GM23248 (cell line): ENCODE data around the gene CLIP2. TPM values are rescaled to one million over a fixed set of nuclear protein-coding genes. Genes with fewer than 3 reads are reported as not detected.
A peak's percentile ranks its signal among the peaks of the same experiment; 100 is the strongest.

Source experiments
- DNase-seq: peaks from one replicate; pipeline ENCODE4 v3.0.0-alpha.2; 2015
- H2AFZ ChIP-seq: fragments of 200-600 bp; sonication (generic); 2 replicates; pipeline ENCODE4 v1.6.1; 2016; ENCODE audit warnings: antibody characterized with exemption
- H3F3A ChIP-seq: fragments of 200-600 bp; sonication (generic); 2 replicates; pipeline ENCODE4 v1.6.1; 2016; ENCODE audit warnings: mild to moderate bottlenecking, antibody characterized with exemption, mixed run types; ENCODE audit not compliant: insufficient read depth
- H3K27ac ChIP-seq: fragments of 200-600 bp; sonication (generic); 2 replicates; pipeline ENCODE4 v1.5.1; 2016; ENCODE audit warnings: mild to moderate bottlenecking
- H3K27me3 ChIP-seq: fragments of 200-600 bp; sonication (generic); replicated peaks from 2 replicates; pipeline ENCODE4 v1.6.1; 2016; ENCODE audit warnings: mild to moderate bottlenecking; ENCODE audit not compliant: insufficient read depth
- H3K36me3 ChIP-seq: fragments of 200-600 bp; sonication (generic); 2 replicates; pipeline ENCODE4 v1.6.1; 2016; ENCODE audit warnings: low read depth, mild to moderate bottlenecking
- H3K4me1 ChIP-seq: fragments of 200-600 bp; sonication (generic); 2 replicates; pipeline ENCODE4 v1.6.1; 2016; ENCODE audit warnings: mild to moderate bottlenecking; ENCODE audit not compliant: insufficient read depth
- H3K4me2 ChIP-seq: fragments of 200-600 bp; sonication (generic); one replicate; pipeline ENCODE4 v1.6.1; 2016; ENCODE audit warnings: mild to moderate bottlenecking; ENCODE audit not compliant: unreplicated experiment
- H3K4me3 ChIP-seq: fragments of 200-600 bp; sonication (generic); 2 replicates; pipeline ENCODE4 v1.5.1; 2016; ENCODE audit warnings: mild to moderate bottlenecking
- H3K79me2 ChIP-seq: fragments of 200-600 bp; sonication (generic); 2 replicates; pipeline ENCODE4 v1.6.1; 2016; ENCODE audit warnings: mild to moderate bottlenecking; ENCODE audit not compliant: insufficient read depth
- H3K9ac ChIP-seq: fragments of 200-600 bp; sonication (generic); 2 replicates; pipeline ENCODE4 v1.6.1; 2016; ENCODE audit warnings: mild to moderate bottlenecking
- H3K9me2 ChIP-seq: fragments of 200-600 bp; sonication (generic); 2 replicates; pipeline ENCODE4 v1.6.1; 2016; ENCODE audit warnings: mixed run types, mild to moderate bottlenecking, moderate library complexity; ENCODE audit not compliant: insufficient read depth
- H3K9me3 ChIP-seq: fragments of 200-600 bp; sonication (generic); one replicate; pipeline ENCODE4 v1.6.1; 2017; ENCODE audit warnings: low read depth
- H4K20me1 ChIP-seq: fragments of 200-600 bp; sonication (generic); 2 replicates; pipeline ENCODE4 v1.6.0; 2016; ENCODE audit not compliant: insufficient read depth
- EZH2 ChIP-seq: fragments of 200-600 bp; sonication (generic); IDR thresholded peaks from 2 replicates; pipeline ENCODE4 v1.6.1; 2018; ENCODE audit warnings: antibody characterized with exemption, mild to moderate bottlenecking; ENCODE audit not compliant: insufficient read depth, poor library complexity, severe bottlenecking
- EZH2phosphoT487 ChIP-seq: fragments of 200-600 bp; sonication (generic); IDR thresholded peaks from 2 replicates; pipeline ENCODE4 v1.6.1; 2018; ENCODE audit warnings: antibody characterized with exemption, moderate library complexity, mild to moderate bottlenecking, low read depth; ENCODE audit not compliant: insufficient read depth
- WGBS, 2 experiments: methylation state at CpG; one replicate each; pipeline ENCODE4 v1.1.6; 2015 to 2017; ENCODE audit warnings: low lambda C conversion rate in 2 of 2, low coverage in 1 of 2; ENCODE audit errors: missing lambda C conversion rate in 2 of 2; 5-methylcytosine and 5-hydroxymethylcytosine counted together
- in situ Hi-C: fragments of 300-500 bp; cut with MboI; formaldehyde crosslinking; loops from 2 replicates; pipeline ENCODE4 v1.15.0; 2020
- polyA plus RNA-seq: library from polyadenylated mRNA; unstranded; fragments of >200 nt; fragmentation: Nextera tagmentation; extraction: Ambion mirVana; gene quantifications from 2 replicates; pipeline ENCODE4 v1.2.1, GENCODE V29; 2016
- total RNA-seq: library from RNA; depleted of rRNA; stranded (reverse); fragments of >200 nt; shearing (Covaris generic); gene quantifications from 2 replicates; pipeline ENCODE4 v1.2.3, GENCODE V29; 2014

CLIP2 gene
- total and polyA plus RNA-seq, 2 experiments from 2014 or later, result 13.2 to 40.7 TPM

DNA sequence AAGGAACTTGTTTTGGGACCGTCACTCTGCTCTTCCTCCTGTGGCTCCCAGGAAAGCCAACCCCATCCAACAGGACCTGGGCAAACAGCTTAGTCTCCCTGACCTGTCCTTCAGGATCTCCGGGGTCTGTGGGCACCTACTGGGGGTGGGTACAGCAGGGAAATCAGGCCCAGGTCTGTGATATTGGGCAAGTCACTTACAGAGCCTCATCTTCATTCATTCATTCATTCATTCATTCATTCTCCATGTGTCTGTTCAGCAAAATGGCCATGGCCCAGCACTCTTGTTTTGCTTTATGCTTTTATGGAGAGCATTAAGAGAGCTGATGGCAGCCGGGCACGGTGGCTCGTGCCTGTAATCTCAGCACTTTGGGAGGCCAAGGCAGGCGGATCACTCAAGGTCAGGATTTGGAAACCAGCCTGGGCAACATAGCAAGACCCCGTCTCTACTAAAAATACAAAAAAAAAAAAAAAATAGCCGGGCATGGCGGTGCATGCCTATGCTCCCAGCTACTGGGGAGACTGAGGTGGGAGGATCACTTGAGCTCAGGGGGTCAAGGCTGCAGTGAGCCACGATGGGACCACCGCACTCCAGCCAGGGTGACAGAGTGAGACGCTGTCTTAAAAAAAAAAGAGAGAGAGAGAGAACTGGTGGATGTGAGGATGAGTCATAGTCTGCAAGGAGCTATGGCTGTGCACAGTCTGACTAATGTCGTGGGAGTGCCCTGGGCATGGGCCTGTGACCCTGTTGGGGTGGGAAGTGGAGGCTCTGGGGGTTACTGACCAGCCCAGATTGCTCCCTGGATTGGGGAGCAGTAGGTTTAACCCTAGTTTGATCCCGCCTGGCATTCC is 54.3 kb downstream of the CLIP2 start:
- Histone ChIP-seq H3K36me3 (peaks cover 3% of the 10 kb centered on the region; the same call in 1 of the 2 replicates), H3K4me2 (peak overlapping the region; percentile 49), H3K79me2 (peaks cover 34% of the 10 kb centered on the region), H2AFZ (no peak overlapping the region), H3K9me2 (no peaks in the 10 kb centered on the region), H3K27ac (peak overlapping the region; percentile 58), H3K4me1 (peaks cover 11% of the 10 kb centered on the region), H3K9me3 (no peaks in the 10 kb centered on the region), H3K9ac (no peak overlapping the region), H3F3A (peaks cover 6% of the 10 kb centered on the region; the same call in 1 of the 2 replicates), H4K20me1 (no peaks in the 10 kb centered on the region), H3K27me3 (no peaks in the 10 kb centered on the region), H3K4me3 (no peak overlapping the region)
- DNase-seq, result peak; percentile 93
- in situ Hi-C loops, result no loop called here
- no peak for TF ChIP-seq EZH2
- TF ChIP-seq EZH2phosphoT487, result no peak
- 56 to 59% methylated on average over 14 of the region's 14 CpGs for WGBS, 2 experiments

DNA sequence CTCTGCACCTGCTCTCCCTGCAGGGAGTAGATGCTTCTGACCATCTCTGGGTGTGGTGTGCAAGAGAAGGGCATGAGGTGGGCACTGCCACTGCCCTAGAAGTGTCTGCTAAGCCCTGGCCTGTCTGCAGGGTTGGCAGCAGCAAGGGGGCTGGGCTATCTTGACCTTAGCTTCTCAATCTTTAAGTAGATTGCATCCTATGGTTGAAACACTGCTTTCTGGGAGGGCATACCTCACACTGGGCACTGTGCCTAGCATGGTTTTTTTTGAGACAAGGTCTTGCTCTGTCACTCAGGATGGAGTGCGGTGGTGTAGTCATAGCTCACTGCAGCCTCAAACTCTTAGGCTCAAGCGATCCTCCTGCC is 54.9 kb downstream of the CLIP2 start:
- Histone ChIP-seq H3K79me2 (peaks cover 34% of the 10 kb centered on the region), H2AFZ (no peak overlapping the region), H3K4me3 (no peak overlapping the region), H3K9me2 (no peaks in the 10 kb centered on the region), H3K27me3 (no peaks in the 10 kb centered on the region), H3K27ac (peak overlapping the region; percentile 58), H3K4me2 (peak overlapping the region; percentile 49), H3K9ac (no peak overlapping the region), H3F3A (peaks cover 6% of the 10 kb centered on the region; the same call in 1 of the 2 replicates), H3K4me1 (peaks cover 11% of the 10 kb centered on the region), H3K9me3 (no peaks in the 10 kb centered on the region), H3K36me3 (peaks cover 3% of the 10 kb centered on the region; the same call in 1 of the 2 replicates), H4K20me1 (no peaks in the 10 kb centered on the region)
- in situ Hi-C loops, result no loop called here
- WGBS, 2 experiments, result 82 to 86% methylated on average over 2 of the region's 2 CpGs
- no peak for TF ChIP-seq EZH2
- no peak for TF ChIP-seq EZH2phosphoT487
- peak; percentile 21 for DNase-seq

DNA sequence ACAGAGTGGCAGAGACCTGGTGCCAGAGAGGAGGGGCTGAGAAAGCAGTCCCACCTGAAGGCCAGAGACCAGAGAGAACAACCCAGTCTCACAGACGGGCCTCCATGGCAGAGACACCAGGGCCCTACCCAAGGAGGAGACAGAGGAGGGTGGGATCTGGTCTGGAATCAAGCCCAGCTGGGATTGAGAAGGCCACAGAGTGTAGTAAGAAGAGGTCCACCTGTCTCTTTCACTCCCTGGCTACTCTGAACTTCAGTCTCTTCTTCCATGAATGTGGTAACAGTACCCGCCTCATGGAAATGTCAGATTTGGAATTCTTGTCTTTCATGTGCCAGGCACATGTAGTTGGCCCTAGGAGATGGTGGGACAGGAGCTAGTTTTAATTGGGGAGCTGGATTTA is 55.6 kb downstream of the CLIP2 start:
- WGBS, 2 experiments, result 82 to 93% methylated on average over 2 of the region's 2 CpGs
- peaks cover 3% of the 10 kb centered on the region; the same call in 1 of the 2 replicates for H3K36me3 ChIP-seq
- no peak overlapping the region for H3K27ac ChIP-seq
- peaks cover 11% of the 10 kb centered on the region for H3K4me1 ChIP-seq
- in situ Hi-C loops, result no loop called here
- TF ChIP-seq EZH2phosphoT487 (no peak), EZH2 (no peak)
- H3K9me2 ChIP-seq, result no peaks in the 10 kb centered on the region
- H3K9me3 ChIP-seq, result no peaks in the 10 kb centered on the region
- peaks cover 6% of the 10 kb centered on the region; the same call in 1 of the 2 replicates for H3F3A ChIP-seq
- H3K4me2 ChIP-seq, result no peak overlapping the region
- no peak overlapping the region for H2AFZ ChIP-seq
- DNase-seq, result no peak
- H3K9ac ChIP-seq, result no peak overlapping the region
- no peaks in the 10 kb centered on the region for H4K20me1 ChIP-seq
- no peak overlapping the region for H3K4me3 ChIP-seq
- H3K27me3 ChIP-seq, result no peaks in the 10 kb centered on the region
- peaks cover 38% of the 10 kb centered on the region for H3K79me2 ChIP-seq

DNA sequence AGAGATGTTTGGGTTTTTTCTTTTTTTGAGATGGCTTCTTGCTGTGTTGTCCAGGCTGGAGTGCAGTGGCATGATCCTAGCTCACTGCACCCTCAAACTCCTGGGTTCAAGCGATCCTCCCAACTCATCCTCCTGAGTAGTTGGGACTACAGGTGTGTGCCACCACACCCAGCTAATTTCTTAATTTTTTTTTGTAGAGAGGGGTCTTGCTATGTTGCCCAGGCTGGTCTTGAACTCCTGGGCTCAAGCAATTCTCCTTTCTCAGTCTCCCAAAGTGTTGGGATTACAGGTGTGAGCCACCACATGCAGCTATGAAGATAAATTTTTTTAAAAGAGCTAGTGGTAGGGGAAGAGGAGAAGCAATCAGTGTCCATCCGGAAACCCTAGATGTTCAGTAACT is 56.8 kb downstream of the CLIP2 start:
- in situ Hi-C loops, result no loop called here
- no peaks in the 10 kb centered on the region for H4K20me1 ChIP-seq
- H3K4me2 ChIP-seq, result no peak overlapping the region
- WGBS, 2 experiments, result 96 to 100% methylated on average over 2 of the region's 2 CpGs
- no peak overlapping the region for H3K9ac ChIP-seq
- H3K9me2 ChIP-seq, result no peaks in the 10 kb centered on the region
- H3K4me1 ChIP-seq, result peaks cover 11% of the 10 kb centered on the region
- H3K36me3 ChIP-seq, result peaks cover 3% of the 10 kb centered on the region; the same call in 1 of the 2 replicates
- TF ChIP-seq EZH2phosphoT487 (no peak), EZH2 (no peak)
- no peaks in the 10 kb centered on the region for H3K27me3 ChIP-seq
- H3K9me3 ChIP-seq, result no peaks in the 10 kb centered on the region
- peaks cover 6% of the 10 kb centered on the region; the same call in 1 of the 2 replicates for H3F3A ChIP-seq
- H3K79me2 ChIP-seq, result peaks cover 40% of the 10 kb centered on the region
- no peak overlapping the region for H3K4me3 ChIP-seq
- H2AFZ ChIP-seq, result no peak overlapping the region
- H3K27ac ChIP-seq, result no peak overlapping the region
- DNase-seq, result no peak
